GM20000 (cell line): ENCODE measurements around the gene ZNF468.
"Not testable (repeated sequence)": the region's sequence is repeated elsewhere in the genome, so short reads cannot be mapped to it uniquely, and the experiment has no call there.

Source experiments
- DNase-seq: peaks from one replicate; pipeline ENCODE4 v3.0.0; 2012; ENCODE audit warnings: low spot score
- CTCF ChIP-seq: IDR thresholded peaks from 2 replicates; pipeline ENCODE4 v1.5.1; 2012; ENCODE audit warnings: mild to moderate bottlenecking, control low read depth; ENCODE audit errors: extremely low read depth, missing control alignments

Gene ZNF468

GRCh38 chr19:52825765-52826164 is 31.7 kb downstream of the ZNF468 start:
- TF ChIP-seq CTCF, result no peak
- no peak for DNase-seq

- TF ChIP-seq CTCF, result no peak
Observed at GRCh38 chr19:52823676-52824075, 33.7 kb downstream of the ZNF468 start.

GRCh38 chr19:52821204-52821960 is 36.0 kb downstream of the ZNF468 start, which contains the start of gene ZNF28:
Gene ZNF28 (minus strand): TSS chr19:52821633. CDS start chr19:52817958, 3,675 bp downstream.
- peak; percentile 25 for DNase-seq

More at GRCh38 chr19:52823676-52824075, 33.7 kb downstream of the ZNF468 start:
- DNase-seq, result no peak

- not testable (repeated sequence) for DNase-seq
Observed at GRCh38 chr19:52820472-52821203, 36.8 kb downstream of the ZNF468 start.

GRCh38 chr19:52809801-52810200 is 47.6 kb downstream of the ZNF468 start:
- peak; percentile 16 for DNase-seq

GRCh38 chr19:52799950-52800640 is 57.3 kb downstream of the ZNF468 start:
- DNase-seq, result not testable (repeated sequence)

More at GRCh38 chr19:52809801-52810200, 47.6 kb downstream of the ZNF468 start:
- TF ChIP-seq CTCF, result no peak

GRCh38 chr19:52789440-52789839 is 68.0 kb downstream of the ZNF468 start:
- no peak for TF ChIP-seq CTCF
- no peak for DNase-seq
